SJCRH30 (cell line): ENCODE measurements around the gene NSD1. TPM values are rescaled to one million over a fixed set of nuclear protein-coding genes. Genes with fewer than 3 reads are reported as not detected.
"Not testable (repeated sequence)": the region's sequence is repeated elsewhere in the genome, so short reads cannot be mapped to it uniquely, and the experiment has no call there.

Source experiments
- DNase-seq, 2 experiments: peaks; one replicate each; pipeline ENCODE4 v3.0.0-alpha.2; 2015 to 2020
- H3K27ac ChIP-seq: fragments of 250-450 bp; sonication (Bioruptor Pico); 2 replicates; pipeline ENCODE4 v1.5.1; 2020; ENCODE audit warnings: mild to moderate bottlenecking, moderate library complexity
- H3K27me3 ChIP-seq: fragments of 250-450 bp; sonication (Bioruptor Pico); 2 replicates; pipeline ENCODE4 v1.5.1; 2020; ENCODE audit warnings: mild to moderate bottlenecking, moderate library complexity
- H3K36me3 ChIP-seq: fragments of 250-450 bp; sonication (Bioruptor Pico); 2 replicates; pipeline ENCODE4 v1.5.1; 2020; ENCODE audit warnings: mild to moderate bottlenecking, moderate library complexity
- H3K4me1 ChIP-seq: fragments of 250-450 bp; sonication (Bioruptor Pico); 2 replicates; pipeline ENCODE4 v1.5.1; 2020; ENCODE audit warnings: mild to moderate bottlenecking, moderate library complexity
- H3K4me3 ChIP-seq: fragments of 250-450 bp; sonication (Bioruptor Pico); 2 replicates; pipeline ENCODE4 v1.5.1; 2020; ENCODE audit warnings: mild to moderate bottlenecking, moderate library complexity
- H3K9me3 ChIP-seq: fragments of 250-450 bp; sonication (Bioruptor Pico); replicated peaks from 2 replicates; pipeline ENCODE4 v1.5.1; 2020; ENCODE audit warnings: mild to moderate bottlenecking, moderate library complexity
- total RNA-seq: library from RNA; depleted of rRNA; stranded (reverse); fragments of >200 nt; shearing (Covaris generic); gene quantifications from 2 replicates; pipeline ENCODE4 v1.2.3, GENCODE V29; 2014

Gene NSD1
- total RNA-seq, 1 experiment from 2014 or later: 5.7 TPM

DNA sequence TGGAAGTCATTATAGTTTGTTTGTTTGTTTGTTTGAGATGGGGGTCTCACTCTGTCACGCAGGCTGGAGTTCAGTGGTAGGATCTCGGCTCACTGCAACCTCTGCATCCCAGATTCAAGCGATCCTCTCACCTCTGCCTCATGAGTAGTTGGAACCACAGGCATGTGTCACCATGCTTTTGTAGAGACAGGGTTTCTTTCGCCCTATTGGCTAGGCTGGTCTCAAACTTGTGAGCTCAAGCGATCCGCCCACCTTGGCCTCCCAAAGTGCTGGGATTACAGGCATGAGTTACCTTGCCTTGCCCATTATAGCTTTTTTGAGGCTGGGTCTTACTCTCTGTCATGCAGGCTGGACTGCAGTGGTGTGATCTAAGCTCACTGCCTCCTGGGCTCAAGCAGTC is 28.8 kb downstream of the NSD1 start:
- H3K4me1 ChIP-seq: no peaks in the 10 kb centered on the region
- H3K27me3 ChIP-seq: no peaks in the 10 kb centered on the region
- no peak overlapping the region for H3K27ac ChIP-seq
- H3K4me3 ChIP-seq: no peak overlapping the region
- no peaks in the 10 kb centered on the region for H3K36me3 ChIP-seq
- no peak for DNase-seq
- no peaks in the 10 kb centered on the region for H3K9me3 ChIP-seq

DNA sequence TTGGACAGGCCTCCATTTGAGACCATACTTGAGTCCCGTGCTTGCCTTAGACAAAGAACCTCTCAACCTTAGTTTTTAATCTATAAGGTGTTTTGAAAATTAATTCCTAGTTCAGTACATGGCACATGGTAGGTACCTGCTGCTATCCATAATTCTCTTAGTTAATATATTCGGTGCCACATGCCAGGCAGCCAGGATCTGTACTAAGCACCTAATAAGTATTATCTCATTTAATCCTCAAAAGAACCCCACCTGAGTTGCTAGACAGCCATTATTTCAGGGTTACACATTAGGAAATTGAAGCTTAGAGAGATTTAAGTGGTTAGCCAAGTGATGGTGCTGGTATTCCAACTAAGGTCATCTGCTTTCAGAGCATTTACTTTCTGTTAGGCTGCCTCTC is 29.9 kb downstream of the NSD1 start:
- no peaks in the 10 kb centered on the region for H3K27me3 ChIP-seq
- no peaks in the 10 kb centered on the region for H3K4me1 ChIP-seq
- H3K36me3 ChIP-seq: no peaks in the 10 kb centered on the region
- no peak for DNase-seq
- no peak overlapping the region for H3K27ac ChIP-seq
- H3K4me3 ChIP-seq: no peak overlapping the region
- H3K9me3 ChIP-seq: no peaks in the 10 kb centered on the region

DNA sequence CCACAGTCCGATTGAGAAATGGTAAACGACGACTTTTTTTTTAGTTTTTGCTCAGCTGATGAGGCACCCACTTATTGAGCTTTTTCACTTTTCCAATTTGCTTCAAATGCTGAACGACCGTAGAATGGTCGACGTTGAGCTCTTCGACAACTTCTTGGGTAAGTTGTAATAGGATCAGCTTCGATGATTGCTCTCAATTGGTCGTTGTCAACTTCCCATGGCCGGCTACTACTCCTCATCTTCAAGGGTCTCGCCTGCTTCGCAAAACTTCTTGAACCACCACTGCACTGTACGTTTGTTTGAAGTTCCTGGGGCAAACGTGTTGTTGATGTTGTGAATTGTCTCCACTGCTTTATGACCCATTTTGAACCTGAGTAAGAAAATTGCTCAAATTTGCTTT is 35.7 kb downstream of the NSD1 start:
- no peaks in the 10 kb centered on the region for H3K4me1 ChIP-seq
- H3K36me3 ChIP-seq: no peaks in the 10 kb centered on the region
- H3K4me3 ChIP-seq: no peak overlapping the region
- no peak for DNase-seq
- no peak overlapping the region for H3K27ac ChIP-seq
- H3K9me3 ChIP-seq: no peaks in the 10 kb centered on the region
- H3K27me3 ChIP-seq: no peaks in the 10 kb centered on the region

DNA sequence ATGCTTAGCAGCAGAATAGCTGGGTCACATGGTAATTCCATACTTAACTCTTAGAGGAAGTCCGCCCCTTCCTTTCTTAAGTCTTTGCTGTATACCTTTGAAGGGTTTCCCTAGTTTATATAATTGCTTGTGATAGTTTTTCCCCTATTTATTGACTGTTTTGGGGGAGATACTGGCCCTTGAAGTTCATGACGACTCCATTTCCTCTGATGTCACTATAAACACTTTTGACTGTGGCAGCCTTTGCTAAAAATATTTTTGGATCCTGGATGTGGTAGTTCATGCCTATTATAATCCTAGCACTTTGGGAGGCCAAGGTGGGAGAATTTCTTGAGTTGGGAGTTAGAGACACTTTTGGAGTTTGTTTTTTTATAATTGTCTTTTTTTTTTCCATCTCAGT is 38.4 kb downstream of the NSD1 start:
- Histone ChIP-seq H3K4me3 (no peak overlapping the region), H3K27me3 (no peaks in the 10 kb centered on the region)
- no peak for DNase-seq

DNA sequence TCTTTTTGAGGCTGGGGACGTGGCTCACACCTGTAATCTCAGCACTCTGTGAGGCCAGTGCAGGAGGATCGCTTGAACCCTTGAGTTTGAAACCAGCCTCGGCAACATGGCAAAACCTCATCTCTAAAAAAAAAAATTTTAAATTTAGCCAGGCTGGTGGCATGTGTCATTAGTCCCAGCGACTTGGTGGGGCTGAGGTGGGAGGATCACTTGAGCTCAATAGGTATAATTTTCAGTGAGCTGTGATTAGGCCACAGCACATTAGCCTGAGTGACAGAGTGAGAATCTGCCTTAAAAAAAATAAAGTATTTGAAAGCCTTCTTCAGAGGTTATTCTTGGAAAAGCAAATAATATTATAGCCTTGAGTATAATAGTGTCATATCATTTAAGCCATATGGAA is 41.8 kb downstream of the NSD1 start:
- Histone ChIP-seq H3K4me3 (no peak overlapping the region), H3K36me3 (no peaks in the 10 kb centered on the region), H3K9me3 (no peaks in the 10 kb centered on the region), H3K27ac (no peak overlapping the region), H3K27me3 (no peaks in the 10 kb centered on the region), H3K4me1 (no peaks in the 10 kb centered on the region)
- DNase-seq: no peak

More for the DNA sequence above, 38.4 kb downstream of the NSD1 start:
- Histone ChIP-seq H3K27ac (no peak overlapping the region), H3K4me1 (no peaks in the 10 kb centered on the region), H3K36me3 (no peaks in the 10 kb centered on the region), H3K9me3 (no peaks in the 10 kb centered on the region)

DNA sequence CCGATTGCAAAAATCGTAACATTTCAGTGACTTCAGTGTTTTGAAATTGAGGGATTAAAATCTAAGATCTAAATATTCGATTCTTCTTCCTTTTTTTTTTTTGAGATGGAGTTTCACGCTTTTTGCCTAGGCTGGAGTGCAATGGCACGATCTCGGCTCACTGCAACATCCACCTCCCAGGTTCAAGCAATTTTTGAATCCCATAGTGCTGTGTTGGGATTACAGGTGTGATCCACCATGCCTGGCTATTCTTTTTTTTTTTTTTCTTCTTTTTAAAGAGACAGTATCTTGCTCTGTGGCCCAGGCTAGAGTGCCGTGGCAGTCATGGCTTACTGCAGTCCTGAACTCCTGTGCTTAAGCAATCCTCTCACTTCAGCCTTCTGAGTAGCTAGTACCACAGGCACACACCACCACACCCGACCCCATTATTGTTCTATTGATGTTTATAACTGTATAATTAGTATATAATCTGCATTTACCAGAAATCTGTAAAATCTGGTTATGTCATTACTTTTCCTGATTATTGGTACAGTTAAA is 42.7 kb downstream of the NSD1 start:
- no peaks in the 10 kb centered on the region for H3K4me1 ChIP-seq

DNA sequence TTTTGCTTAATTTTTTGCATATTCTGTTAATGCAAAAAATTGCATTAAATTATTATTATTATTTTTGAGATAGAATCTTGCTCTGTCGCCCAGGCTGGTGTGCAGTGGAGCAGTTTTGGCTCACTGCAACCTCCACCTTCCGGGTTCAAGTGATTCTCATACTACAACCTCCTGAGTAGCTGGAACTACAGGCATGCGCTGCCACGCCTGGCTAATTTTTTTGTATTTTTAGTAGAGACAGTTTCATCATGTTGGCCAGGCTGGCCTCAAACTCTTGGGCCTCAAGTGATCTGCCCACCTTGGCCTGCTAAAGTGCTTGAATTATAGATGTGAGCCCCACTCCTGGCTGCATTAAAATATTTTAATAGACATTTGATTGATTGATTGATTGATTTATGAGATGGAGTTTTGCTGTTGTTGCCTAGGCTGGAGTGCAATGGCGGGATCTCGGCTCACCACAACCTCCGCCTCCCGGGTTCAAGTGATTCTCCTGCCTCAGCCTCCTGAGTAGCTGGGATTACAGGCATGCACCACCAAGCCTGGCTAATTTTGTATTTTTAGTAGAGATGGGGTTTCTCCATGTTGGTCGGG is 44.4 kb downstream of the NSD1 start:
- H3K4me1 ChIP-seq, H3K9me3 ChIP-seq, DNase-seq, H3K27me3 ChIP-seq, H3K4me3 ChIP-seq, H3K36me3 ChIP-seq, H3K27ac ChIP-seq: not testable (repeated sequence)

More for the DNA sequence above, 42.7 kb downstream of the NSD1 start:
- H3K27ac ChIP-seq: no peak overlapping the region
- H3K4me3 ChIP-seq: no peak overlapping the region
- no peaks in the 10 kb centered on the region for H3K9me3 ChIP-seq
- no peak for DNase-seq
- H3K27me3 ChIP-seq: no peaks in the 10 kb centered on the region
- no peaks in the 10 kb centered on the region for H3K36me3 ChIP-seq

DNA sequence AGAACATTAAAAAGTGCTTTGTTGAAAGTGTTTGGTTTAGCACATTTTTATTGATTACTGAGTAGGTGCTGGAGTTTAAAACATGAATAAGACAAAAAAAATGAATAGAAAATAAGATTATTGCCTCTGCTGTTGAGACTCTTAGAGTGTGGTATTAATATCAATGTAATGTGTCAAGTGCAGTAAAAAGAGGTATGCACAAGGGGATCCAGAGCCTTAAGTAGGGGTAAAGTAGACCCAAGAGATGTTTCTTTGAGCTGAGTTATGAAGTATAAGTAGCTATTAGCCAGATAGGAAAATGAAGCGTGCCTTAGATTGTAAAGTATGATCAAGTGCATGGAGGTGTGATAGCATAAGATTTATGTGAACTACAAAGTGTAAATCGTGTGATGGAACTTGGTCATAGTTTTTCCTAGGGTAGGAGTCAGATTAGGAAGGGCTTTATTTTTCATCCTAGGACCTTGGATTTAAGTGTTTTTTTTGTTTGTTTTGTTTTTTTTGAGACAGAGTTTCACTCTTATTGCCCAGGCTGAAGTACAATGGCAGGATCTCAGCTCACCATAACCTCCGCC is 45.2 kb downstream of the NSD1 start:
- no peaks in the 10 kb centered on the region for H3K27me3 ChIP-seq
- no peak overlapping the region for H3K4me3 ChIP-seq
- H3K27ac ChIP-seq: no peak overlapping the region
- H3K4me1 ChIP-seq: no peaks in the 10 kb centered on the region
- no peaks in the 10 kb centered on the region for H3K9me3 ChIP-seq
- no peaks in the 10 kb centered on the region for H3K36me3 ChIP-seq
- no peak for DNase-seq

DNA sequence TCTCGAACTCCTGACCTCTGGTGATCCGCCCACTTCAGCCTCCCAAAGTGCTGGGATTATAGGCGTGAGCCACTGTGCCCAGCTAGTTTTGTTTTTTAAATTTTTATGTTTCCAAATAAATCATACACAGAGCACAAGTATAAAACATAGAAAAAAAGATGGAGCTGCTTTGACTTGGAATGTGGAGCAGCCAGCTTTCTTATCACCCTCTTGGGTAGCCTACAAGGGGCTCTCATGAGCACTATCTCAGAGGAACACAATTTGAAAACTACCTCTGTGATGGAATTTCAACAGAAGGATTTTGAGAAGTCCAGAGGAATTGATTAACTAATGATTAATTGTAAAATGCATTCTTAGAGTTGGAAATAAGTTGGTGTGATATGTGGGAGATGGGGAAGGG is 45.9 kb downstream of the NSD1 start:
- Histone ChIP-seq H3K9me3 (no peaks in the 10 kb centered on the region), H3K4me3 (no peak overlapping the region), H3K4me1 (no peaks in the 10 kb centered on the region), H3K27ac (no peak overlapping the region), H3K36me3 (no peaks in the 10 kb centered on the region), H3K27me3 (no peaks in the 10 kb centered on the region)
- DNase-seq: no peak

DNA sequence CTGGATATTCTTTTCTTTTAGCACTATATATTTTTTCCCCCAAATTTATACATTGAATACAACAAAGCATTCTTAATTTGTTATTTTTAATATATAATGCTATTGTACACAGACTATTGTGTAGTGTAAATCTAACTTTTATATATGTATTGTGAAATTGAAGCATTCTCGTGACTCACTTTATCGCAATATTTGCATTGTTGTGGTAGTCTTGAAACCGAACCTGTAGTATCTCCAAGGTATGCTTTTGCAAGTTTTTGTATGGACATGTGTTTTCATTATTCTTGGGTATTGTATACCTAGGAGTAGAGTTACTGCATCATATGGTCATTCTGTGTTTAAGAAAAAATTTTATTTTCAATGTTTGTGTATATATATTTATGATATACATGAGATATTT is 49.6 kb downstream of the NSD1 start:
- Histone ChIP-seq H3K27me3 (no peaks in the 10 kb centered on the region), H3K36me3 (no peaks in the 10 kb centered on the region), H3K4me3 (no peak overlapping the region), H3K27ac (no peak overlapping the region), H3K9me3 (no peaks in the 10 kb centered on the region), H3K4me1 (peaks cover 3% of the 10 kb centered on the region; the same call in 1 of the 2 replicates)
- no peak for DNase-seq

DNA sequence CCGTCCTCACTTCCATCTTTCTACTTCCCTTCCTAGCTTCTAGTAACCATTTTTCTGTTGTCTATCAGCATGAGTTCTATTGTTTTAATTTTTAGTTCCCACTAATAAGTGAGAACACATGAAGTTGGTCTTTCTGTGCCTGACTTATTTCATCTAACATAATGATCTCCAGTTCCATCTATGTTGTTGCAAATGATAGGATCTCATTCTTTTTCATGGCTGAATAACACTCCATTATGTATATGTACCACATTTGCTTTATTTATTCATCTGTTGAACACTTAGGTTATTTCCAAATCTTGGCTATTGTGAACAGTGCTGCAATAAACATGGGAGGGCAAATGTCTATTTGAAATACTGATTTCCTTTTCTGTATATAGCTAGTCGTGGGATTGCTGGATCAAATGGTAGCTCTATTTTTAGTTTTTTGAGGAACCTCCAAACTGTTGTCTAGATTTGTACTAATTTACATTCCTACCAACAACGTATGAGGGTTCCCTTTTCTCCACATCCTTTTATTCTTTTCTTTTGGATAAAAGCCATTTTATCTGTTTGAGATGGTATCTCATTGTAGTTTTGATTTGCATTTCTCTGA is 50.3 kb downstream of the NSD1 start:
- no peak for DNase-seq
- no peak overlapping the region for H3K27ac ChIP-seq
- no peaks in the 10 kb centered on the region for H3K36me3 ChIP-seq
- no peak overlapping the region for H3K4me3 ChIP-seq
- H3K27me3 ChIP-seq: no peaks in the 10 kb centered on the region
- peaks cover 4% of the 10 kb centered on the region; the same call in 1 of the 2 replicates for H3K4me1 ChIP-seq
- no peaks in the 10 kb centered on the region for H3K9me3 ChIP-seq

DNA sequence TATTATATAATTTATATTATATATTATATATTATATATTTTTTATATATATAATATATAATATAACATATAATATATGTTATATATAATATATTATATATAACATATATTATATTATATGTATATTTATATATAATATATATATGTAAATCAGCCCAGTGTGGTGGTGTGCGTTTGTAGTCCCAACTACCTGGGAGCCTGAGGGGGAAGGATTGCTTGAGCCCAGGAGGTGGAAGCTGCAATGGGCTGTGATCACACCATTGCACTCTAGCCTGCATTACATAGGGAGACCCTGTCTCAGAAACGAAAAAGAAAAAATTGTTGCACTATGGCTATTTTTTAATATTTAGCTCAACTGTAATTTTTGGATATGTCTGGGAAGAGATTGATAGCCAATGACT is 52.4 kb downstream of the NSD1 start:
- no peak overlapping the region for H3K4me3 ChIP-seq
- H3K27ac ChIP-seq: no peak overlapping the region
- no peaks in the 10 kb centered on the region for H3K27me3 ChIP-seq
- no peaks in the 10 kb centered on the region for H3K9me3 ChIP-seq
- peaks cover 15% of the 10 kb centered on the region for H3K4me1 ChIP-seq
- no peaks in the 10 kb centered on the region for H3K36me3 ChIP-seq
- no peak for DNase-seq

DNA sequence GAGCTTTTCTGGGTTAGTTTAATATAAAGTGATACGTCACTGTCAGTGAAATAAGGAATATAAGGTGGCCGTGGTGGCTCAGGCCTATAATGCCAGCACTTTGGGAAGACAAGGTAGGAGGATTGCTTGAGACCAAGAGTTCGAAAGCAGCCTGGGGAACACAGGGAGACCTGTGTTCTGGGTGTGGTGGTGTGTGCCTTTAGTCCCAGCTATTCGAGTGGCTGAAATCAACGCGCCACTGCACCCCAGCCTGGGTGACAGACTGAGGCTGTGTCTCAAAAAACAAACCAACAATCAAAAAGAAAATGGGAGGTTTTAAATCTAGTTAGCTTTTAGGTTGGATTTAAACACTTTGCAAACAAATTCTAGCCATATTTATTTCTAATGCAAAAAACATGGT is 53.1 kb downstream of the NSD1 start:
- Histone ChIP-seq H3K36me3 (no peaks in the 10 kb centered on the region), H3K4me3 (no peak overlapping the region), H3K27me3 (no peaks in the 10 kb centered on the region), H3K27ac (no peak overlapping the region), H3K9me3 (no peaks in the 10 kb centered on the region), H3K4me1 (peaks cover 15% of the 10 kb centered on the region)
- no peak for DNase-seq

DNA sequence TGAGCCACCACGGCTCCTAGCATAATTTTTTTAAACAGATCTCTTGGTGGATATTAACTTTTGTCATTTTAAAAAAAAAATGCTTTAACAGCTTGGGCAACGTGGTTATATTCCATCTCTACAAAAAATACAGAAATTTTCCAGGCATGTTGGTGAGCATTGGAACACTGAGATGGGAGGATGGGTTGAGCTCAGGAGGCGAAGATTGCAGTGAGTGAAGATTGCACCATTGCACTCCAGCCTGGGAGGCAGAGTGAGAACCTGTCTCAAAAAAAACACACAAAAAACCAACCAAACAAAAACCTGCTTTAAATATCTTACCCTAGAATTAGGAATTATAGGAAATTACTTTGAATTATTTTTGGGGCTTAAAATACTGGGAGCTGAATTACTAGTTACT is 55.2 kb downstream of the NSD1 start:
- Histone ChIP-seq H3K4me1 (peaks cover 18% of the 10 kb centered on the region), H3K36me3 (no peaks in the 10 kb centered on the region), H3K4me3 (no peak overlapping the region), H3K9me3 (no peaks in the 10 kb centered on the region), H3K27me3 (no peaks in the 10 kb centered on the region), H3K27ac (no peak overlapping the region)
- DNase-seq: no peak

DNA sequence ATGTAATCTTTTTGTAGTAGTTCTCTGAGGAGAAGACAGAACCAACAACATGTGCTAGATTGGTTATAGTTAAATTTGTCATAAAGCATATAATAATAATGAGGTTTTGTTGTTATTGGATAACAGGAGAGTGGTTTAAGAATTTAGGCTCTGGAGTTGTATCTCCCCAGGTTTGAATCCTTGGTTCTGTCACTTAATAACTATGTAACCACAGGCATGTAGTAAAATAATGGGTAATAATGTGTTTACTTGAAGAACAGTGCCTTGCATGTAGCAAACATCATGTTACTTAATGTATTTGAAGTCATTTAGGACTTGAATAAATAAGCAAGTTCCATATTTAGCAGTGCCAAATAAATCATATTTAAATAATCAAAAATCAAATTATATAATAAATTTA is 55.8 kb downstream of the NSD1 start:
- no peak overlapping the region for H3K4me3 ChIP-seq
- H3K27ac ChIP-seq: no peak overlapping the region; the same call in 1 of the 2 replicates
- peaks cover 22% of the 10 kb centered on the region for H3K4me1 ChIP-seq
- H3K27me3 ChIP-seq: no peaks in the 10 kb centered on the region
- no peak for DNase-seq
- no peaks in the 10 kb centered on the region for H3K9me3 ChIP-seq
- no peaks in the 10 kb centered on the region for H3K36me3 ChIP-seq

DNA sequence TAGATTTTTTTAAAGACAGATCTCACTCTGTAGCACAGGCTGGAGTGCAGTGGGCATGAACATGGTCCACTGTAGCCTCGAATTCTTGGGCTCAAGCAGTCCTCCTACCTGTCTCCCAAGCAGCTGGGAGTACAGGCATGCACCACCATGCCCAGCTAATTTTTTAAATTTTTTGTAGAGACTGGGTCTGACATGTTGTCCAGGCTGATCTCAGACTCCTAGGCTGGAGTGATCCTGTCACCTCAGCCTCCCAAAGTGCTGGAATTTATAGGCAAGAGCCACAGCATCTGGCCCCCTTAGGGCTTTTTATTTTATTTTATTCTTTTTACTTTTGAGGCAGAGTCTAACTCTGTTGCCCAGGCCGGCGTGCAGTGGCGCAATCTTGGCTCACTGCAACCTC is 56.4 kb downstream of the NSD1 start:
- Histone ChIP-seq H3K4me3 (no peak overlapping the region), H3K27ac (no peak overlapping the region; the same call in 1 of the 2 replicates), H3K9me3 (no peaks in the 10 kb centered on the region), H3K4me1 (peaks cover 26% of the 10 kb centered on the region), H3K27me3 (no peaks in the 10 kb centered on the region), H3K36me3 (no peaks in the 10 kb centered on the region)
- no peak for DNase-seq
